Measurements from ENCODE around the gene CNTN1.
"Not testable (repeated sequence)": the region's sequence is repeated elsewhere in the genome, so short reads cannot be mapped to it uniquely, and the experiment has no call there.

Gene CNTN1

DNA sequence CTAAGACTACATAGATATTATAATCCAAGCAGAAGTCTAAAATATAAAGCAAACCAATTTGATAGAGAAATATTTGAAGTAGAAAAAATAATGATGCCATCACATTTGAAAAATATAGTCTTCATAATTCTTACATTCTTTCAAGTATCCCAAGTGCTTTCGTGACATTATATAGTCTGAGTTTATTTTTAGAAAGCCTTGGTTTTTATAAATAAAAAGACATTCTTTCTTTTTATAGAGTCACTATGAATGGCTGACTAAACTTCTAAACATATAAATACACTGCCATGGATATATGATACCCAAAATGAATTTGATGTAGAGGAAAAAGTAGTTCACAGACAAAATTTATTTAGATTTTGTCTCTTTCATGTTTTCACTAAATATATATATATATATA lies 360.8 kb downstream of the CNTN1 start:
- no peak for DNase-seq

DNA sequence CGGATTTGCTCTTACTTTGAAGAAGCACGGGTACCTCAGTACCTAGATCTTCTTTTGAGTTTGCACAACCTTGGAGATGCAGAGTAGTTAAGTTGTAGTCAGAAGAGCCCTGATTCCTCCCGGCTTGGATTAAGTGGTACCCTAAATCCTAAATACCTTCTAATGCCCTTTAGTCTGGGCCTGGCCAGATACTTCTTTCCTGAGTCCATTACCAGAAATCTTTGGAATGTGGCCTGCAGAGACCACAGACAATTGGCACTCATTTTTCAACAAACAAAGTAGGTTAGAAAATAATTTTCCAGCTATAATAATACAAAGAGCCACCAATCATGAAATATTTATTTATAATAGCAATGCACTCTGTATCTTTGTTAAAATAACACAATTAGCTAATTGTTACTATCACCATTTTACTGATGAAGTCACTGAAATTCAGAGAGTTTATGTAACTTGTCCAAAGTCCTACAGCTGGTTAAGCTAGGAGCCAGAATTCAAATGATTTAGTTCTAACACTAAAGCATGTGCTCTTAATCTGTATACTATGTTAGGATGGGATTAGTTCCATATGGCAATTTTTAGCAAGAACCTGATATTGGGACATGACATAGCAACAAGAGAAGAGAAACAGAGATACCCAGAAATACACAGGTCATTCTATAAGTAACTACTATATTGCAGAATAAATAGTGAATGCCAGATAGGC lies 363.8 kb downstream of the CNTN1 start:
- no peak for DNase-seq

DNA sequence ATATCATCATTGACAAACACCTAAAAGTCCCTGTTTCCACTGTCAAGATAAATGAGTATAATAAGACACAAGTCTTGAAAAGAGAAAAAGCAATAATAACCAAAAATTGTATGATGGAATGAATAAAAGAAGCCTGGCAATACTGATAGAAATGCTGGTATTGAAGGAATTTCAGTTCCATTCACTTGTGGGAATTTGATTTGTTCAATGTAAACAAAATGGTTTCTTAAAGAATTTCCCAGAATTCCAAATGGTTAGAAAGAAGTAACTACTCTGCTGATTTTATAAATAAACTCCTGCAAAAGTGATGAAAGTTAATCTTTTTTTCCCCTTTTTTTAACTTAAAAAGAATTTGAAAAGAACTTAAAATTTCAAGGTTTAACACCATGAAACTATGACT lies 366.0 kb downstream of the CNTN1 start:
- no peak for DNase-seq

DNA sequence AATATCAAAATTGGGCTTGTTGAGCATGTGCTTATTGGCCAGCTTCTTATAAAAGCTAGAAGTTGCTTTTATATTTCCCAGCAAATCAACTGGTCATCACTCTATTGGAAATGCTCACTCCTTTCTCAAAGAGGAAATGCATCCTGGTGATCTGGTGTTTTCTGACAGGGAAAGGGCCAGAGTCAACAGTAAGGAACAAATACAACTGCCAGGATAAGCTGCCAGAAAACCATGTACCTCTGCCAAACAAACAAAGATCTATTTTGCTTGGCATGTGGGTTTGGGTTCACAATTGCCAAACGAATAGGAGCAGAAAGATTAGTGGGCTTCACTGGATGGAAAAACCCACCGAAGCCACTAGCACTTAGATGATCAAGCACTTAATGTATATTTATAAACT lies 369.0 kb downstream of the CNTN1 start:
- no peak for DNase-seq

DNA sequence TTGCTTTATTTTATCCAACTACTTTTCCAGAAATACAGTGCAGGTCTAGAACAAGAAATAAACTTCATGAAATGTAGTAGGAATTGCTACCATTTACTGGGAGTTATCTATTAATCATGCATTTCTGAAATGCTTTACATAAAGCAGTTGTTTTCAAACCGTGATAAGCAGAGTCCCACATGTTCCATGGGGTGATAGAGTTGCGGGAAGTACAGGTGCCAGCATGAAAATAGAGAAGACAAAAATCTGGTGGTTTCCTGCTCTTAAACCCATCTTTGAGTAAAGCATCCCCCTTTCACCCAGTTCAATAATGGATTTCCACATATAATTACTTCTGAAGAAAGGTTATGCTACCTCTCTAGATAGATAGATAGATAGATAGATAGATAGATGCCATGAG lies 372.2 kb downstream of the CNTN1 start:
- DNase-seq, result no peak

DNA sequence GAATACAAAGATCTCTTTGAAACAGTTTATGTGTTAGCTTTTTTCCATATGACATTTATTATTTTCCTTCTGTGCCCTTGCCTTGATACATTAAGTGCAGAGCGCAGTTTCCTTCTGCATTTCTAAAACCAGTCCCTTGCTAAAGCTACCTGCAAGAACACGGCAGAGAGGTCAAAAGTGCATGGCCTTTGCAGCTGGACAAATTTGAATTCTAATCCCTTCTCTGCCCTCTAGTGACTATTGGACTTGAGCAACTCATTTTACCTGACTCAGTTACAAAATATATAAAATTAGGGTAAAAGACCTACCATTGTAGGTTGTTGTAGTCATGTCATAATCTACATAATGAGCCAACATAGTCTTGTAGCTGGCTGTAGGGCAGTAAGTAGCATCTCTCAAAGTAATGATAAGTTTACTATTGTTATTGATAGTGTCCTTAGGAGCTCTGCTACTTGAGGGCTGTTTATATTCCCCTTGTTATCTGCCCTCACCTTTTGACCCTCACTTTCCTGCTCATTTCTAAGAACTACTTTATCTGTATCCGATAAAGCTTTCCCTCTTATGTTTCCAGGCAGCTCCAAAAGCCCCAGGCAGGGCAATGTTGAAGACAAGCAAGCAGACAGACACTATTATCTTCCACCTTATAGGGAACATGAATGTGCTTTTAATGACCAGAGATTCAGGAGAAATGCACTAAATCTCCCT lies 375.9 kb downstream of the CNTN1 start:
- no peak for DNase-seq

DNA sequence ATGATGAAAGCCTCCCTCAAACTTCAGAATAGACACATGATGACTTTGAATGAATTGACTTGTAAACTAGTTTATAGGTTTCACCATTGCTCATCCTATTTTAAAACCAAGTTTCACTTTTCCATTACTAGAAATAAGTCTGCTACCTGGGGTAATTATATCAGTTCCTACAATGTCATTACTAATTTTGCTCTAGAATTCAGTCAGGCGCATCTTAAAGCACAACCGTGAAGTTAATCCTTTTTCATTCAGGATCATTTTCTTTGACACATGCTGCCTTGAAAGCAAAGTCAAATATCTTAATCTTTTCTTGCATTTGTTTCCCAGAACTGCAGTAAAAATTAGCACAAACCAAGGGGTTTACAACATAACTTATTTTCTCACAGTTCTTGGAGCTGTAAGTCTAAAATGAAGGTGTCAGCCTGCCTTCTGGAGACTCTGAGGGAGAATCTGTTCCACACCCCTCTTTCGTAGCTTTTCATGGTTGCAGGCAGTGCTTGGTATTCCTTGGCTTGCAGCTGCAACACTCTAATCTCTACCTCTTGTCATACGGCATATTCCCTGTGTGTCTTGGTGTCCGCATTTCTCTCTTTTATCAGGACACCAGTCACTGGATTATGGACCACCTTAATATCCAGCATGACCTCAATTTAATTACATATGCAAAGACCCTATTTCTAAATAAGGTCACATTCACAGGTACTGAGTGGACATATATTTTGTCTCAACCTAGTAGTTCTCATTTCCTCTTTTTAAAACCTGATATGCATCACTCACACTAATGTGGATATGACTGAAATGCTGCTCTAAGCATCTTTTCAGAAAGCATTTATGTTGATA lies 381.6 kb downstream of the CNTN1 start:
- DNase-seq, result no peak

DNA sequence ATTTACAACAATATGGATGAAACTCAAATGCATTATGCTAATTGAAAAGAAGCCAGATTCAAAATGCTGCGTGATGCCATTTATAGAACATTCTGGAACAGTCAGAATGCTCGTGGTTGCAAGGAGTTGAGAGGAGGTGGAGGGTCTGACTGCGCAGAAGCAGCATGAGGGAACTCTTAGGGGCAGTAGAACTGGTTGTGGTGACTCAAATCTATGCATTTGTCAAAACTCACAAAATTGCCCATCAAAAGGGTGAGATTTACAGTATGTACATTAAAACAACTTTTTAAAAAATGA lies 382.2 kb downstream of the CNTN1 start:
- no peak for DNase-seq

DNA sequence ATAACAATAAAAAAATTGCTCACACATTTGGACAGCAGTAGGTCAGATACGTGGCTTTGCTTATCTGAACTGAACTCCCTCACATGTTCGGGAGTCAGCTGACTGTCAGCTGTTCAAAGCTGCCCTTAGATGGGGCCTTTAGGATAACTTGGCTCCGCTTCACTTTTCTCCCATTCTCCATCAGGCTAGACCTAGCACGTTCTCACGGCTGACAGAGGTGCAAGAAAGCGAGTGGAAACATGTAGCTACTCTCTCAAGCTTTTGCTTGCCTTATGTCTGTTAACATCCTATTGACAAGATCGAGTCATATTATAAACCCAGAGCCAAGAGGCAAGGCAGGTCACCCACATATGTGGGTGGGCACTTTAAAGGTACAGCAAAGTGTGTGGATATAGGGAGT lies 383.9 kb downstream of the CNTN1 start:
- no peak for DNase-seq

DNA sequence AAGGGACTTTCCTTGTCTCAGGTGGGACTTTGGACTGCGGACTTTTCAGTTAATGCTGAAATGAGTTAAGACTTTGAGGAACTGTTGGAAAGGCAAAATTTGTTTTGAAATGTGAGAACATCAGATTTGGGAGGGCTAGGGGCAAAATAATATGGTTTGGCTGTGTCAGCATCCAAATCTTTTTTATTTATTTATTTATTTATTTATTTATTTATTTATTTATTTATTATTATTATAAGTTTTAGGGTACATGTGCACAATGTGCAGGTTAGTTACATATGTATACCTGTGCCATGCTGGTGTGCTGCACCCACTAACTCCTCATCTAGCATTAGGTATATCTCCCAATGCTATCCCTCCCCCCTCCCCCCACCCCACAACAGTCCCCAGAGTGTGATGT lies 389.0 kb downstream of the CNTN1 start:
- DNase-seq, result not testable (repeated sequence)

DNA sequence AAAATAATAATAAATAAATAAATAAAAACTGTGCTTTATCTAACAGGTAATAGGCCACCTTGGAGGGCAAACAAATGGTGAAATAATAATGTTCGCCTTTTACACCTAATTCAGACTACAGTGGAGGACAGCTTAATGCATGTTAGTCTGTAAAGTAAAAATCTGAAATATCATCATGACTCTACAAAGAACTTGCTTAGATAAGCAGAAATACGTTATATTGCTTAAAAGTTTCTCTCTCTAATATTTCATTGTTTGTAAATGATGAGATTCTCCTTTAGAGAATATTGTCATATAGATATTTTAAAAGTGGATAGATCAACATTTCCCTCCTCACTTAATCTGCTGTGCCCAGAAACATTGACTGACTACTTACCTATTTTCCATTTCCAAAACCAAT lies 397.2 kb downstream of the CNTN1 start:
- DNase-seq, result no peak

DNA sequence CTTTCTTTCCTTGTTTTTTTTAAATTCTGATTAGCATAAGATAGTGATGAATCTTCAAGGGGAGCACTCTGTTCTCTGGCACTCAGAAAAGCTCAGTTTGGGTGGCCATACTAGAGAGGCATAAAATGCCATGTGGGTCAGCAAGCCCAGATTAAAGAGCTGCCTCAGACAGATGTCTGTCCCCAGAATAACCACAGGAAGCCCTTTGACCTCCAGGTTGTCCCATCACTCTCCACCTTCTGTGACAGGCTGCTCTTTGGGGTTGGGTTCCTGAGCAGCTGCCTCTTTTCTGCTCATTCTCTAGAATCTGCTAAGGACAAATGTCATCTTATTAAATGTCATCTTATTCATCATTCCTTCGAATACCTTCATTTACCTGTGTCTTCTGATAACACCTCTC lies 399.9 kb downstream of the CNTN1 start:
- no peak for DNase-seq

DNA sequence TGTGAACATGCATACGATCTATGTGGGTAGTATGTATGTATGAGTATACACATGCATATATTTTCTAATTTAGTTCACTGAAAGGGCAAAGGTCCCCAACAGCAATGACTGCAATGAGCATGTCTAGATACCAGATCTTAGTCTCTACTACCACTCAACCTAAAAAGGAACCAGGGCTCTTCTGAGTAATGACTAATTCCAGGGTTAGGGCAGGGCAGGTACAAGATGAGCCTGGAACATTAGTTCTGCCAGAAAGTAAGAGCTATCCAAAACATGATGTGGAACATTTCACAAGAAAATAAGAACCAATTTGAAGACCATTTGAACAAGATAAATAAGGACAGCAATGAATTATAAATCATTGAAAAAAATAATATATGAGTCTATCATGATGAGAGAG lies 404.6 kb downstream of the CNTN1 start:
- DNase-seq, result no peak

DNA sequence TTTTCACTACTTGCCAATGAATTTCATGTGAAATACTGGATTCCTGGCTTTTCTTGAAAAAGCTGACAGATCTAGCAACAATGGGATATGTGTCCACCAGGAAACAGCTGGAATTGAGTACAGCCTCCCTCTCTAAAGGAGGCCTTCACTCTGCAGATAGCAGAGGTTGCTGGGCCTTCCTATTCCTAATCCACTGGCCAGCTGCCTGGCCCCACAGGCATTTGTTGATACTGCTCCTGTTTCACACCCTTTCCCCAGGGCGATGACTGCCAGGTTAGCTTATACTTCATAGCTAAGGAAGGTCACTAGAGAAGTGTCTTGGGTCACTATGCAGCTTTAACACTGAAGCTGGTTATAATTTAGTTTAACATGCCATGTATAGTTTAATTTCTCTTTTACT lies 408.3 kb downstream of the CNTN1 start:
- DNase-seq, result no peak

DNA sequence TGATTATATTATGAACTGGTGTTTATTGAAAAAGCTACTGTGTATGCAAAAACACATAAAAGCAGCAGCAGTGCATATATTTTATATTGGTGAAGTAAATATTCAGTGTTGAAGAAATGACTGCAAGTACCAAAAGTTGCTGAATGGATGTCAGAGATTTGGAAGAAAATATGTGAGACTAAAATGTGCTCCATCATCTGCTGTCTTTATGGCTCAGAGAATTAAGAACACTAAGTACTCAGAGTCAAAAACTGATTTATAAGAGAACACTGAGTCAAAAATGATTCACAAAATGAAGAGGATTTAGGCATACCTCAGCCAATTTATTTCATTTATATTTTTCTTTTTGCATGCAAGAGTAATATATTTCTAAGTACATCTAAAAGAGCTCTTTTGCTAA lies 409.6 kb downstream of the CNTN1 start:
- no peak for DNase-seq

DNA sequence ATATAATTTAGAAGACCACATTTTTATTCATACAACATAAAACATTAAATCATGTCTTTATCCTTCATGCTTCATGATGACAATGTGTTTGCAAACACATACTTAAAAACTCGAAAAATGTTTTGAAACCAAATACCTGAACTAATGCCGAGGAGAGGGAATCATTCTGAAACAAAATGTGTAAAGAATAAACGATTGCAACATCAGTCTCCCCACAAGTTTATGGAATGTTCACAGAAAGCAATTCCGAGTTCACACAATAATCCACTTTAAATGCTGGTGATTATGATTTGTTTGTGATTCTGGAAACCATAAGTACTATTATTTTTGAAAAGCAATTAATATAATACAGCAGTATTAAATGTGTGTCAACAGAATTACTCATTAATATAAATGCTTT lies 411.4 kb downstream of the CNTN1 start:
- no peak for DNase-seq

DNA sequence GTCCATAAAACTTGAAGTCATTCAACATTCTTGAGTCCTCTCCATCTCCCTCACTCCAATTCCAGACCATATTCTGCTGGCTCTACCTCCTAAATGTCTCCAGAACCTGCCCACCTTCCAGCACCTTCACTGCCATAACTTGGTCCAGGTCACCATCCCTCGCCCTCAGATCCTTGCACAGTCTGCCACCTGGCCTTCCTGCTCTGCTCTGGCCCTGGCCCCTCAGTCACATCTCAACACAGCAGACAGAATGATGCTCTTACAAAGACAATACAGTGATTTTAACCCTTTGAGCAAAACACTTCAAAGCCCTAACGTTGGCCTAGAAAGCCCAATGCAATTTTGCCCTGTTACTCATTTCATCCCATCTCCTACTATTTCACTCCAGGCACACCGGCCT lies 414.1 kb downstream of the CNTN1 start:
- no peak for DNase-seq

DNA sequence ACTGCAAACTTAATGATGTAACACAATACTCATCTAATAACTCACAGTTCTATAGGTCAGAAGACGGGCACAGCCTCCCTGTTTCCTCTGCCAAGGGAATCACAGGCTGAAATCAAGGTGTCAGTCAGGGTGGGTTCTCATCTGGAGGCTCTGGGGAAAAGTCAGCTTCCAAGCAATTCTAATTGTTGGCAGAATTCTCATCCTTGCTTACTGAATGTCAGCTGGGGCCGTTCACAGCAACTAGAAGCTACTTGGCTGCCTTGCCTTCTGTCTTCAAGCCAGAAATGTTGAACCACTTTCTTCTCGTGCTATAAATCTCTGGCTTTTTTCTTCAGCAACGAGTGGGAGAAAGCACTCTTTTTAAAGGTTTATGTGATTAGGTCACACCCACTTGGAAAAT lies 415.8 kb downstream of the CNTN1 start:
- no peak for DNase-seq

DNA sequence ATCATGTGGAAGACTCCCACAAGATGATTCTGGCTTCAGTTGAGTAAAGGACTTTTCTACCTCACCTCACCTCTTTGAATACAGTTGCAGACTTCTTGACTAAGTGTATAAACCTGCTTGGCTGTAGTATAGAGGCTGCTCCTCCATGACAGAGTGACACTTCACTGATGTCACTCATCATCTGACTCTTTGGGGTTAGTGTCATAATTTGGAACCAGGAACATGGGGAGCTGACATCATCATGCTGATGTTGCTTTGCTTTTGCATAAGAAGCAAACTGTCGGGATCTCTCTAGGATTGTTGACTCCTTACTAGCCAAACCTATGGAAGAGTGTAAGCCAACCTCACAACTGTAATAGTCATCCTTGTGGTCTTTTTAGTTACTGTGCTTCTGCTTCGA lies 420.7 kb downstream of the CNTN1 start:
- no peak for DNase-seq

DNA sequence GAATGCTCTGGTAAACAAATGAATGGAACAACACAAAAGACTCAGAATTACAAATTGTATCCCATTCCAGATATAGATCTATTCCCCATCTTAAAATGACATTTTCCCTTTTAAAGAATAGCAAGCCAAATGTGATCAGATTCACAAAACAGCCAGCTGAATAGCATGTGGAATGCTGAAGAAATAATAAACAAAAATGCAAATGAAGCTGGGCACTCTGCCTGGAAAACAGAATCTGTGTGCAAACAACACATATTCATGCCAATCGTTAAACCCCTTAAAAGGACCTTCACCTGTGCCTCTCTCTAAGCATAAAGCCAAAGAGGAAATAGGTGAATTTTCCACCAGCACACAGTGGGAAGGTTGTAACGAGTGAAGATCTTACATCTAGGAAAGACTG lies 428.0 kb downstream of the CNTN1 start:
- peak in 1 of 2 experiments; percentile 43 for DNase-seq

DNA sequence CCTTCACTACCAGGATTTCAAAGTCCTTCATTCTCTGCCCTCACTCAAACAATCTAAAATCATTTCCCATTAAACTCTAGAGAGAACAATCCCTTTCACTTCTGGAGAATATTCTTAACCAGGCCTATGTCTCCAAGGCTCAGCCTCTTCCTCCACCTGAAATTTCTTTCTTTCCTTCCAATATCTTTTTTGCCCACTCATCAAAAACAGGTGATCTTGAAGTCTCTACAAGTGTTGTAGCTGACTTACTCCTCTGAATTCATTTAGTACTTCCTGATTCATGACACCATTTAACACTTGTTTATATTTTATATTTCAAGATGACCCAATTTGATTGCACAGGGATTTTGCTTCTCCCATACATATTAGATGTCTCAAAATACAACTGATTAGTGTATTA lies 429.1 kb downstream of the CNTN1 start:
- DNase-seq, result no peak

All from NCI-H1930 (cell line).